ENCODE results near the gene MAP4K3.

The MAP4K3 gene

GRCh38 chr2:39306626-39307025, 130.5 kb downstream of the MAP4K3 start:
- ChIA-PET CTCF (no interaction called here), POLR2A (no interaction called here)
- H3K4me1 ChIP-seq (ENCODE audit: control insufficient read depth, insufficient read depth, low read length): no peaks in the 10 kb centered on the region
- no peaks in the 10 kb centered on the region for H3K9me3 ChIP-seq (ENCODE audit: control insufficient read depth, insufficient read depth, low read depth, low read length)
- H3K4me3 ChIP-seq (ENCODE audit: low read depth, low read length): no peak overlapping the region
- no peak overlapping the region for H3K27ac ChIP-seq (ENCODE audit: extremely low read depth, low read depth, low read length)
- TF ChIP-seq ZSCAN16 (tag by site-specific recombination; IDR thresholded peaks at IDR 0.05) (no peak), KLF7 (tag by site-specific recombination; IDR thresholded peaks at IDR 0.05; ENCODE audit: borderline replicate concordance) (no peak), ZNF776 (tag by site-specific recombination; IDR thresholded peaks at IDR 0.05; ENCODE audit: borderline replicate concordance) (no peak), ZFP3 (tag by site-specific recombination; IDR thresholded peaks at IDR 0.05; ENCODE audit: low read depth) (no peak), ZNF621 (tag by site-specific recombination; IDR thresholded peaks at IDR 0.05) (no peak), ZNF629 (tag by site-specific recombination; IDR thresholded peaks at IDR 0.05) (no peak), BCL11A (tag by site-specific recombination; IDR thresholded peaks at IDR 0.05; ENCODE audit: low read depth) (no peak), ZNF311 (tag by site-specific recombination; IDR thresholded peaks at IDR 0.05; ENCODE audit: borderline replicate concordance) (no peak), ZNF423 (tag by site-specific recombination; IDR thresholded peaks at IDR 0.05) (no peak), ZNF530 (tag by site-specific recombination; IDR thresholded peaks at IDR 0.05; ENCODE audit: low read depth) (no peak), KLF10 (tag by site-specific recombination; IDR thresholded peaks at IDR 0.05) (no peak), ZBTB21 (tag by site-specific recombination; IDR thresholded peaks at IDR 0.05) (no peak), ZNF777 (tag by site-specific recombination; IDR thresholded peaks at IDR 0.05; ENCODE audit: borderline replicate concordance) (no peak), ZNF501 (tag by site-specific recombination; IDR thresholded peaks at IDR 0.05) (no peak), TCF7L2 (IDR thresholded peaks at IDR 0.05; ENCODE audit: borderline replicate concordance, low read depth, low read length) (no peak), FEZF1 (tag by site-specific recombination; IDR thresholded peaks at IDR 0.05) (no peak), ZNF600 (tag by site-specific recombination; IDR thresholded peaks at IDR 0.05) (no peak), ZNF768 (tag by site-specific recombination; IDR thresholded peaks at IDR 0.05) (no peak)
- H3K36me3 ChIP-seq (ENCODE audit: control insufficient read depth in 2 of 2, insufficient read depth in 1 of 2, low read length in 2 of 2): peaks cover 0 to 7% of the 10 kb centered on the region in 2 experiments; a peak in 1 of 3 replicates

- H3K27ac ChIP-seq (ENCODE audit: extremely low read depth, low read depth, low read length): no peak overlapping the region
- no peaks in the 10 kb centered on the region for H3K36me3 ChIP-seq (ENCODE audit: control insufficient read depth in 2 of 2, insufficient read depth in 1 of 2, low read length in 2 of 2)
- no peak for TF ChIP-seq ZBTB17 (tag by site-specific recombination; IDR thresholded peaks at IDR 0.05)
- no peak for TF ChIP-seq GLI2 (tag by site-specific recombination; IDR thresholded peaks at IDR 0.05; ENCODE audit: borderline replicate concordance, low read depth)
- no peak for TF ChIP-seq ZNF214 (tag by site-specific recombination; IDR thresholded peaks at IDR 0.05; ENCODE audit: borderline replicate concordance)
- no peak for TF ChIP-seq ZNF610 (tag by site-specific recombination; IDR thresholded peaks at IDR 0.05; ENCODE audit: borderline replicate concordance)
- H3K4me1 ChIP-seq (ENCODE audit: control insufficient read depth, insufficient read depth, low read length): peaks cover 10% of the 10 kb centered on the region; the same call in 1 of the 2 replicates
- H3K4me3 ChIP-seq (ENCODE audit: low read depth, low read length): no peak overlapping the region
- H3K9me3 ChIP-seq (ENCODE audit: control insufficient read depth, insufficient read depth, low read depth, low read length): no peaks in the 10 kb centered on the region
- POLR2A ChIA-PET: no interaction called here
- CTCF ChIA-PET: interaction anchor here (0.7 kb wide), 1 partner anchor 136 kb away, joined by 3 read pairs; no protein-coding TSS in a partner anchor
Measured at GRCh38 chr2:39304729-39305128, 132.4 kb downstream of the MAP4K3 start.

GRCh38 chr2:39304200-39304599, 132.9 kb downstream of the MAP4K3 start:
- Histone ChIP-seq H3K36me3 (ENCODE audit: control insufficient read depth in 2 of 2, insufficient read depth in 1 of 2, low read length in 2 of 2) (no peaks in the 10 kb centered on the region), H3K4me3 (ENCODE audit: low read depth, low read length) (no peak overlapping the region), H3K27ac (ENCODE audit: extremely low read depth, low read depth, low read length) (no peak overlapping the region), H3K4me1 (ENCODE audit: control insufficient read depth, insufficient read depth, low read length) (peaks cover 10% of the 10 kb centered on the region; the same call in 1 of the 2 replicates), H3K9me3 (ENCODE audit: control insufficient read depth, insufficient read depth, low read depth, low read length) (no peaks in the 10 kb centered on the region)
- CTCF ChIA-PET: interaction anchor here (0.6 kb wide), 1 partner anchor 437 kb away, joined by 3 read pairs; no protein-coding TSS in a partner anchor
- POLR2A ChIA-PET: no interaction called here
- TF ChIP-seq ZNF184 (tag by site-specific recombination; IDR thresholded peaks at IDR 0.05) (no peak), WT1 (tag by site-specific recombination; IDR thresholded peaks at IDR 0.05) (no peak), ZNF175 (tag by site-specific recombination; IDR thresholded peaks at IDR 0.05) (no peak), ZNF843 (tag by site-specific recombination; IDR thresholded peaks at IDR 0.05) (no peak), ZBTB1 (tag by site-specific recombination; IDR thresholded peaks at IDR 0.05) (no peak), ZNF571 (tag by site-specific recombination; IDR thresholded peaks at IDR 0.05) (no peak), FEZF1 (tag by site-specific recombination; IDR thresholded peaks at IDR 0.05) (no peak), ZFP69B (tag by site-specific recombination; IDR thresholded peaks at IDR 0.05) (no peak), ELK4 (IDR thresholded peaks at IDR 0.05; ENCODE audit: borderline replicate concordance, low read depth, low read length) (no peak), ZNF10 (tag by site-specific recombination; IDR thresholded peaks at IDR 0.05) (no peak), OSR2 (tag by site-specific recombination; IDR thresholded peaks at IDR 0.05) (no peak), ZNF138 (tag by site-specific recombination; IDR thresholded peaks at IDR 0.05; ENCODE audit: borderline replicate concordance) (no peak), ZNF398 (tag by site-specific recombination; IDR thresholded peaks at IDR 0.05) (no peak)
